Nucleus accumbens (tissue), 56 donors: ENCODE results near the gene TRERF1.

Source experiments
- DNase-seq, 56 donors: peaks; one replicate each; lab custom pipeline; 2025; lab: John Stamatoyannopoulos, UW

The TRERF1 gene

GRCh38 chr6:42264162-42264851, 187.4 kb downstream of the TRERF1 start:
- no peak for DNase-seq

- no peak for DNase-seq
Measured at GRCh38 chr6:42263165-42263728, 188.5 kb downstream of the TRERF1 start.

GRCh38 chr6:42260972-42261371, 190.8 kb downstream of the TRERF1 start:
- DNase-seq = peak in 3 of 56 donors; percentile 6 to 14 (median 7)

- no peak for DNase-seq
Measured at GRCh38 chr6:42260396-42260888, 191.3 kb downstream of the TRERF1 start.

- no peak for DNase-seq
Measured at GRCh38 chr6:42259841-42260395, 191.8 kb downstream of the TRERF1 start.

GRCh38 chr6:42259286-42259685, 192.4 kb downstream of the TRERF1 start:
- DNase-seq = no peak

- no peak for DNase-seq
Measured at GRCh38 chr6:42257614-42258013, 194.1 kb downstream of the TRERF1 start.

GRCh38 chr6:42257063-42257462, 194.7 kb downstream of the TRERF1 start:
- DNase-seq = no peak

GRCh38 chr6:42255050-42255449, 196.7 kb downstream of the TRERF1 start:
- peak in 2 of 56 donors; percentile 7 to 10 for DNase-seq

- DNase-seq = no peak
Measured at GRCh38 chr6:42254505-42254904, 197.2 kb downstream of the TRERF1 start.

- peak in 27 of 56 donors; percentile 1 to 49 (median 19) for DNase-seq
Measured at GRCh38 chr6:42251911-42252637, 199.7 kb downstream of the TRERF1 start.

- no peak for DNase-seq
Measured at GRCh38 chr6:42251500-42251899, 200.2 kb downstream of the TRERF1 start.

- DNase-seq = peak in 7 of 56 donors; percentile 6 to 25 (median 15)
Measured at GRCh38 chr6:42250274-42250931, 201.3 kb downstream of the TRERF1 start.

GRCh38 chr6:42249279-42249678, 202.4 kb downstream of the TRERF1 start:
- no peak for DNase-seq

GRCh38 chr6:42243046-42243445, 208.7 kb downstream of the TRERF1 start:
- DNase-seq = no peak

- DNase-seq = no peak
Measured at GRCh38 chr6:42241915-42242314, 209.8 kb downstream of the TRERF1 start.

- DNase-seq = no peak
Measured at GRCh38 chr6:42239736-42240375, 211.9 kb downstream of the TRERF1 start.

- DNase-seq = no peak
Measured at GRCh38 chr6:42239333-42239732, 212.4 kb downstream of the TRERF1 start.

- no peak for DNase-seq
Measured at GRCh38 chr6:42237857-42238256, 213.9 kb downstream of the TRERF1 start.
